OCI-LY1 (cell line): ENCODE data around the gene PTPRD.

Experiments used
- H2AFZ ChIP-seq: fragments of 200-600 bp; sonication (generic), shearing (Covaris generic); 2 replicates; pipeline ENCODE4 v1.6.0; 2014; ENCODE audit warnings: antibody characterized with exemption, mild to moderate bottlenecking, low read length
- H3F3A ChIP-seq: fragments of 200-600 bp; sonication (generic), shearing (Covaris generic); 2 replicates; pipeline ENCODE4 v1.6.0; 2014; ENCODE audit warnings: mild to moderate bottlenecking, antibody characterized with exemption, low read length, moderate library complexity; ENCODE audit not compliant: insufficient read depth
- H3K27ac ChIP-seq: fragments of 200-600 bp; sonication (generic); 2 replicates; pipeline ENCODE4 v1.5.1; 2014; ENCODE audit warnings: low read length, mixed run types, mild to moderate bottlenecking, low read depth; ENCODE audit not compliant: poor library complexity, severe bottlenecking
- H3K27me3 ChIP-seq: fragments of 200-600 bp; sonication (generic); 2 replicates; pipeline ENCODE4 v1.6.0; 2014; ENCODE audit warnings: antibody characterized with exemption, mild to moderate bottlenecking, low read length, moderate library complexity; ENCODE audit not compliant: insufficient read depth
- H3K36me3 ChIP-seq: fragments of 200-600 bp; sonication (generic); 2 replicates; pipeline ENCODE4 v1.6.1; 2014; ENCODE audit warnings: mild to moderate bottlenecking, antibody characterized with exemption, low read length, moderate library complexity, mixed read lengths; ENCODE audit not compliant: insufficient read depth
- H3K4me1 ChIP-seq: fragments of 200-600 bp; sonication (generic); 2 replicates; pipeline ENCODE4 v1.5.1; 2014; ENCODE audit warnings: mild to moderate bottlenecking, low read length, moderate library complexity; ENCODE audit not compliant: insufficient read depth, severe bottlenecking
- H3K4me2 ChIP-seq: fragments of 200-600 bp; sonication (generic), shearing (Covaris generic); 2 replicates; pipeline ENCODE4 v1.6.1; 2014; ENCODE audit warnings: low read length
- H3K4me3 ChIP-seq: fragments of 200-600 bp; sonication (generic); 2 replicates; pipeline ENCODE4 v1.5.1; 2014; ENCODE audit warnings: low read length, low read depth, mild to moderate bottlenecking, mixed read lengths; ENCODE audit not compliant: poor library complexity, severe bottlenecking
- H3K79me2 ChIP-seq: fragments of 200-600 bp; shearing (Covaris generic); 2 replicates; pipeline ENCODE4 v1.6.1; 2016; ENCODE audit warnings: mixed run types, low read length, mixed read lengths; ENCODE audit not compliant: insufficient read depth
- H3K9ac ChIP-seq: fragments of 200-600 bp; sonication (generic), shearing (Covaris generic); 2 replicates; pipeline ENCODE4 v1.6.1; 2014; ENCODE audit warnings: mild to moderate bottlenecking, low read length, mixed read lengths
- H3K9me2 ChIP-seq: fragments of 200-600 bp; sonication (generic), shearing (Covaris generic); 2 replicates; pipeline ENCODE4 v1.6.1; 2014; ENCODE audit warnings: low read depth, mild to moderate bottlenecking, low read length, mixed read lengths
- H3K9me3 ChIP-seq: fragments of 200-600 bp; shearing (Covaris generic); 2 replicates; pipeline ENCODE4 v1.6.1; 2014; ENCODE audit warnings: low read length, mixed read lengths
- H4K20me1 ChIP-seq: fragments of 200-600 bp; sonication (generic), shearing (Covaris generic); 2 replicates; pipeline ENCODE4 v1.6.0; 2016; ENCODE audit warnings: mild to moderate bottlenecking, low read length; ENCODE audit not compliant: insufficient read depth
- EZH2 ChIP-seq: fragments of 200-600 bp; sonication (generic), shearing (Covaris generic); IDR thresholded peaks from 2 replicates; pipeline ENCODE4 v1.8.0; 2017; ENCODE audit warnings: borderline replicate concordance, mixed run types, mild to moderate bottlenecking, antibody characterized with exemption, low read length, moderate library complexity, mixed read lengths
- TF ChIP-seq, protein P1 (sequence below): fragments of 200-600 bp; sonication (generic), shearing (Covaris generic); IDR thresholded peaks from 2 replicates; pipeline ENCODE4 v1.5.1; 2017; ENCODE audit warnings: mild to moderate bottlenecking, antibody characterized with exemption, low read length, moderate library complexity, mixed read lengths

PTPRD gene

GRCh38 chr9:9621355-9621940 lies 991.4 kb downstream of the PTPRD start:
- H3F3A ChIP-seq: no peaks in the 10 kb centered on the region
- no peak overlapping the region for H2AFZ ChIP-seq
- no peak overlapping the region for H3K9ac ChIP-seq
- H3K9me2 ChIP-seq: no peaks in the 10 kb centered on the region
- no peaks in the 10 kb centered on the region for H4K20me1 ChIP-seq
- no peak overlapping the region for H3K27ac ChIP-seq
- no peaks in the 10 kb centered on the region for H3K27me3 ChIP-seq
- peaks cover 11% of the 10 kb centered on the region for H3K4me1 ChIP-seq
- no peaks in the 10 kb centered on the region for H3K79me2 ChIP-seq
- TF ChIP-seq EZH2: no peak
- TF ChIP-seq, protein P1, sequence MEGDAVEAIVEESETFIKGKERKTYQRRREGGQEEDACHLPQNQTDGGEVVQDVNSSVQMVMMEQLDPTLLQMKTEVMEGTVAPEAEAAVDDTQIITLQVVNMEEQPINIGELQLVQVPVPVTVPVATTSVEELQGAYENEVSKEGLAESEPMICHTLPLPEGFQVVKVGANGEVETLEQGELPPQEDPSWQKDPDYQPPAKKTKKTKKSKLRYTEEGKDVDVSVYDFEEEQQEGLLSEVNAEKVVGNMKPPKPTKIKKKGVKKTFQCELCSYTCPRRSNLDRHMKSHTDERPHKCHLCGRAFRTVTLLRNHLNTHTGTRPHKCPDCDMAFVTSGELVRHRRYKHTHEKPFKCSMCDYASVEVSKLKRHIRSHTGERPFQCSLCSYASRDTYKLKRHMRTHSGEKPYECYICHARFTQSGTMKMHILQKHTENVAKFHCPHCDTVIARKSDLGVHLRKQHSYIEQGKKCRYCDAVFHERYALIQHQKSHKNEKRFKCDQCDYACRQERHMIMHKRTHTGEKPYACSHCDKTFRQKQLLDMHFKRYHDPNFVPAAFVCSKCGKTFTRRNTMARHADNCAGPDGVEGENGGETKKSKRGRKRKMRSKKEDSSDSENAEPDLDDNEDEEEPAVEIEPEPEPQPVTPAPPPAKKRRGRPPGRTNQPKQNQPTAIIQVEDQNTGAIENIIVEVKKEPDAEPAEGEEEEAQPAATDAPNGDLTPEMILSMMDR: no peak
- no peaks in the 10 kb centered on the region for H3K36me3 ChIP-seq
- no peak overlapping the region for H3K4me2 ChIP-seq
- H3K9me3 ChIP-seq: peaks cover under 1% of the 10 kb centered on the region
- H3K4me3 ChIP-seq: no peak overlapping the region

- Histone ChIP-seq H2AFZ (no peak overlapping the region), H3K4me3 (no peak overlapping the region), H3K79me2 (no peaks in the 10 kb centered on the region), H3K4me2 (no peak overlapping the region), H3K27ac (no peak overlapping the region), H3K36me3 (no peaks in the 10 kb centered on the region; the same call in 1 of the 2 replicates), H3K27me3 (no peaks in the 10 kb centered on the region), H3F3A (no peaks in the 10 kb centered on the region), H4K20me1 (no peaks in the 10 kb centered on the region), H3K9me2 (no peaks in the 10 kb centered on the region), H3K4me1 (peaks cover 11% of the 10 kb centered on the region), H3K9ac (no peak overlapping the region), H3K9me3 (peaks cover 7% of the 10 kb centered on the region)
- TF ChIP-seq, protein P1: no peak
- no peak for TF ChIP-seq EZH2
Observed at GRCh38 chr9:9620736-9621135, 992.1 kb downstream of the PTPRD start.

GRCh38 chr9:9615086-9615485 lies 997.7 kb downstream of the PTPRD start:
- H2AFZ ChIP-seq: no peak overlapping the region
- H3K9ac ChIP-seq: peak overlapping the region; percentile 38; the same call in 1 of the 2 replicates
- no peaks in the 10 kb centered on the region; the same call in 1 of the 2 replicates for H3F3A ChIP-seq
- H3K27me3 ChIP-seq: no peaks in the 10 kb centered on the region
- no peak overlapping the region for H3K4me3 ChIP-seq
- no peak for TF ChIP-seq EZH2
- TF ChIP-seq, protein P1: no peak
- H3K79me2 ChIP-seq: no peaks in the 10 kb centered on the region
- peaks cover 7% of the 10 kb centered on the region for H3K9me3 ChIP-seq
- H3K4me2 ChIP-seq: no peak overlapping the region
- peak overlapping the region; percentile 94 for H3K27ac ChIP-seq
- no peaks in the 10 kb centered on the region for H3K9me2 ChIP-seq
- peaks cover 50% of the 10 kb centered on the region for H3K4me1 ChIP-seq
- H3K36me3 ChIP-seq: peaks cover 5% of the 10 kb centered on the region; the same call in 1 of the 2 replicates
- no peaks in the 10 kb centered on the region for H4K20me1 ChIP-seq
